Aorta (tissue), 5 donors: ENCODE results near the gene RNU1-2. TPM values are rescaled to one million over a fixed set of nuclear protein-coding genes. Genes with fewer than 3 reads are reported as not detected.

Source experiments
- ATAC-seq: fragments of 200-7000 bp; cut with Tn5 transposase; one replicate; pipeline ENCODE4 v1.9.1; 2022; ENCODE audit warnings: moderate library complexity; ENCODE audit not compliant: low FRiP score
- DNase-seq, 2 donors: peaks; one replicate each; pipeline ENCODE4 v3.0.0-alpha.2; 2020
- H3K27ac ChIP-seq, 2 donors: one replicate each; pipeline ENCODE4 v1.5.1; 2013; ENCODE audit warnings: low read length in 2 of 2, mild to moderate bottlenecking in 2 of 2, moderate library complexity in 2 of 2, control low read depth in 1 of 2, inconsistent platforms in 1 of 2, low read depth in 1 of 2
- H3K27me3 ChIP-seq, 2 donors: one replicate each; pipeline ENCODE4 v1.6.1; 2013; ENCODE audit warnings: control low read depth in 1 of 2, low read length in 1 of 2, mild to moderate bottlenecking in 1 of 2, moderate library complexity in 1 of 2; ENCODE audit not compliant: insufficient read depth in 2 of 2, control insufficient read depth in 1 of 2
- H3K36me3 ChIP-seq, 2 donors: one replicate each; pipeline ENCODE4 v1.6.1; 2013; ENCODE audit warnings: control low read depth in 1 of 2, low read length in 1 of 2, mild to moderate bottlenecking in 1 of 2; ENCODE audit not compliant: insufficient read depth in 2 of 2, control insufficient read depth in 1 of 2
- H3K4me1 ChIP-seq, 2 donors: one replicate each; pipeline ENCODE4 v1.6.1; 2013; ENCODE audit warnings: low read length in 2 of 2, control low read depth in 1 of 2, mild to moderate bottlenecking in 1 of 2, moderate library complexity in 1 of 2; ENCODE audit not compliant: insufficient read depth in 2 of 2, control insufficient read depth in 1 of 2
- H3K4me3 ChIP-seq, 2 donors: one replicate each; pipeline ENCODE4 v1.5.1; 2013; ENCODE audit warnings: low read length in 2 of 2, control low read depth in 1 of 2, mild to moderate bottlenecking in 1 of 2
- H3K9me3 ChIP-seq: one replicate; pipeline ENCODE4 v1.6.1; 2013; ENCODE audit warnings: mild to moderate bottlenecking, low read length; ENCODE audit not compliant: control insufficient read depth
- WGBS, 2 donors: extraction: QIAGEN DNeasy Blood & Tissue Kit; methylation state at CpG; one replicate each; pipeline ENCODE4 v1.1.7; 2013; 5-methylcytosine and 5-hydroxymethylcytosine counted together
- intact Hi-C, 2 donors: fragments of 100-400 bp; cut with DNase I; formaldehyde crosslinking; loops; one replicate each; pipeline versions ENCODE4 v1.14.2 to v1.15.0; 2022
- polyA plus RNA-seq, 2 donors: library from polyadenylated mRNA; stranded (reverse); fragments of 200-250 nt; gene quantifications; one replicate each; pipeline ENCODE4 v1.2.3, GENCODE V29; 2013
- total RNA-seq, 2 donors: library from RNA; stranded (reverse); fragmentation: NEBNext Ultra II Directional; extraction: Animal tissue kit (Norgen Biotek cat#: 25700); gene quantifications; one replicate each; pipeline ENCODE4 v1.2.1, GENCODE V29; 2021
- donor health status: healthy with polysubstance abuse.
- donor health status: Bipolar disorder and iron deficiency.
- donor health status: DM: no; HTN: no; CAD: no.
- donor health status: DM: no; HTN: no; CAD: no.
- donor health status: DM: yes; HTN: yes; CAD: no.

RNU1-2 gene
- total and polyA plus RNA-seq, 4 donors, result 7,231 to 8,154 TPM; not detected in 2

DNA sequence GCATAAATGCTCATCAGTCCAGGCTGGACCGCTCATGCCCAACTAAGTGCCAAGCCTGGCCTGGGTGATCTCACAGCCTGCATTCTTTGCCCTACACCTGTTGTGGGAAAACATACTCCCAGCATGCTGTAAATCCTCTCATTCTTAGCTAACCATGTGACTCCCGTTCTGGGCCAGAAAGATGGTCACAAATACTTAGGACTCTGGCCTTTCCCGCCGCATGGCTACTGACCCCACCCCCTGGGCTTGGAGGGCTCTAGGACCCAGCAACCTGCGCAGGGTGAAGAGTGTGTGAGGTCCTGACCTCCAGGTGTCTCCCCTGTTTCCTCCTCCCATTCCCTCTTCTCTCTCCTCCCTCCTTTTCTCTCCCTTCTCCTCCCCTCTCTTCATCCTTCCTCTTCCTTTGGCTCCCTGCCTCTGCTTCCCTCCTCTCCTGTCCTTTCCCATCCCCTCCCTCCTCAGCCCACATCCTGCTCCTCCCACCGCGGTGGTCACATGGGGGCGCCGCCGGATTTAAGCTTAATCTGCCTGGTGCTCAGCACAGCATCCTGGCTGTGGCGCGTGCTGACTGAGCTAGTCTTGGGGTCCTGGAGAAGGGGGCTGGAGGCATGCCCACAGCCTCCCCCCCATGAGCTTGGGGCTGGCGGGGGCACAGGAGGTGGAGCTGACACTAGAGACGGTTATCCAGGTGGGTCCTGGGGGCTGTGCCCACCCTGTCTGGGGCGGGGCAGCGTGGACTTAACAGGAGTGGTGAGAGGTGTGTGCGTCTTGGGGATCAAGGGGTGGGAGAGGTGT, 25.8 kb downstream of the RNU1-2 start, which contains the start of gene CROCC:
Gene CROCC, plus strand, starts transcription at position 541 of the 795 bp plus-strand sequence. Its CDS starts 88 bp downstream, at position 629.
- intact Hi-C loops, result loop anchor here (2.0 to 10.0 kb wide), 2 partner anchors 37 to 307 kb away; partner anchors contain the start of gene NBPF1 (in 1 of the 2)
- no peaks in the 10 kb centered on the region for H3K4me1 ChIP-seq
- H3K9me3 ChIP-seq, result no peaks in the 10 kb centered on the region
- H3K4me3 ChIP-seq, result no peak within 1 kb of the TSS
- 20 to 40% methylated on average over 17 of the region's 17 CpGs for WGBS, 2 donors
- peak; percentile 45 to 78 for DNase-seq
- no peaks in the 10 kb centered on the region for H3K27me3 ChIP-seq
- H3K36me3 ChIP-seq, result no peaks in the 10 kb centered on the region
- no peak within 1 kb of the TSS for H3K27ac ChIP-seq
- no peak for ATAC-seq

DNA sequence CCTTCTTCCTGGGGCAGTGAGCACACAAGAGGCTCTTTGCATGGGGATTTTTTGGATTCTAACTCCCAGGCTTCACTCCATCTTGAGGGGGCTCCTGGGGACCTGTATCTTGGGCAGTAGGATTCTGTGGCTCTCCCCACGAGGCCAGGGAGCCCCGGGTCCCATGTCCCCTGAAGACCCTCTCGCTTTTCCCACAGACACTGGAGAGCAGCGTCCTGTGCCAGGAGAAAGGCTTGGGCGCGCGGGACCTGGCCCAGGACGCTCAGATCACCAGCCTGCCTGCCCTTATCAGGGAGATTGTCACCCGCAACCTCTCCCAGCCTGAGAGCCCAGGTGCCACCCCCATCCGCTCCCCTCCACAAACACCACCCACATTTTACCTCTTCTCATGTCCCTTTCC, 26.7 kb downstream of the RNU1-2 start:
- DNase-seq (peak; percentile 11 to 68), ATAC-seq (no peak)
- Histone ChIP-seq H3K9me3 (no peaks in the 10 kb centered on the region), H3K4me1 (no peaks in the 10 kb centered on the region), H3K4me3 (no peak overlapping the region), H3K27ac (no peak overlapping the region), H3K27me3 (no peaks in the 10 kb centered on the region), H3K36me3 (no peaks in the 10 kb centered on the region)
- 91 to 93% methylated on average over 10 of the region's 10 CpGs for WGBS, 2 donors
- intact Hi-C loops, result loop anchor here in 1 of 2 donors (10.0 kb wide), 1 partner anchor 308 kb away; the partner anchor contains the start of gene NBPF1

DNA sequence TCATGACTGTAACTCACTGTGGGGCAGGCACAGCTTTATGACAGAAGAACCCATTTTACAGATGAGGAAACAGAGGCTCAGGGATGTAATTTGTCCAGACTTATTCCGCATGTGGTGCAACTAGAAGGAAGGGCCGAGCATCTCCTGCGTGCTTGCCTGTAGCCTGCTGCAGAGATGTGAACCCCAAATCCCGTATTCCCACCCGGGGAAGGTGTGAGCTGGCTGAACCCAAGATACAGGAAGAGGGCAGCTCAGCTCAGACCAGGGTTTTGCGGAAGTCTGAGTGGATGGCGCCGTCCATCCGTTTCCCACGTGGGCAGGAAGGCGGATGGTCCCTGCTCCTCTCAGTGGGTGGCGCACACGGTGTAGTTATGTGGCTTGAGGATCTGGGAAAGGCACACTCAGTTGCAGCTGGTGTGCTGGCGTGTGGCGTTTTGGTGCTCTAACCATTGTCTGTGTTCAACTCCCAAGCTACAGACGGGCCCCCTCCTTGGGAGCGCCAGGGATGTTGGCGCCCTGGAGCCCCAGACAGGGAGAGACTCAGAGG, 27.2 kb downstream of the RNU1-2 start:
- ATAC-seq (no peak), DNase-seq (peak; percentile 31 to 58)
- Histone ChIP-seq H3K36me3 (no peaks in the 10 kb centered on the region), H3K27ac (no peak overlapping the region), H3K4me1 (no peaks in the 10 kb centered on the region), H3K4me3 (no peak overlapping the region), H3K27me3 (no peaks in the 10 kb centered on the region), H3K9me3 (no peaks in the 10 kb centered on the region)
- WGBS, 2 donors, result 80 to 92% methylated on average over 18 of the region's 18 CpGs
- intact Hi-C loops, result loop anchor here in 1 of 2 donors (10.0 kb wide), 1 partner anchor 308 kb away; the partner anchor contains the start of gene NBPF1

DNA sequence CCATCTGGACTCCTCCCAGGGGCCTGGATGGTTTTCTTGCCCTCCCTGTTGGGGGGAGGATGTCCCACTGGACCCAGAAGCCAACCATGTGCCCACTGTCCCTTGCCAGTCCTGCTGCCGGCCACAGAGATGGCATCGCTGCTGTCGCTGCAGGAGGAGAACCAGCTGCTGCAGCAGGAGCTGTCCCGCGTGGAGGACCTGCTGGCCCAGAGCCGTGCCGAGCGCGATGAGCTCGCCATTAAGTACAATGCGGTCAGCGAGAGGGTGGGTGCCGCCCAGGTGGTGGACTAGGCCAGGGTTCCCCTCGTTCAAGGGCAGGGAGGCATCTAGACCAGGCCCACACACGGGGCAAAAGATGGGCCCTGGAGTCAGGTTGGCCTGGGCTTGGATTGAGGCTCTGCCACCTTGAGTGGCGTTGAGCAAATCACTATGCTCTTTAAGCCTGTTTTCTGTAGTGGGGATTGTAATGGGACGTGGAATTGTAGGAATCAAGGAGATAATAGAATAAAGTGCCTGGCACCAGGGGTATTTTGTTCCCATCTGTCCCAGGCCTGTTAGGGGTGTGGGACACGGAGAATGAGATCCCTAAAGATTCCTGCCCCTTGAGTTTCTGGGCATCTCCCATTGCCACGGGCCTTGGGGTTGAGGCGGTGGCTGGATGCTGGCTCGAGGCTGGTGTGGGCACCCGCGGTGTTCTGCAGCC, 28.6 kb downstream of the RNU1-2 start:
- no peaks in the 10 kb centered on the region for H3K4me1 ChIP-seq
- H3K27ac ChIP-seq, result no peak overlapping the region
- no peaks in the 10 kb centered on the region for H3K27me3 ChIP-seq
- intact Hi-C loops, result loop anchor here in 1 of 2 donors (10.0 kb wide), 1 partner anchor 310 kb away; the partner anchor contains the start of gene NBPF1
- H3K9me3 ChIP-seq, result no peaks in the 10 kb centered on the region
- H3K4me3 ChIP-seq, result no peak overlapping the region
- ATAC-seq (no peak), DNase-seq (peak; percentile 29 to 75)
- 88 to 90% methylated on average over 23 of the region's 23 CpGs for whole genome bisulfite sequencing, 2 donors
- no peaks in the 10 kb centered on the region for H3K36me3 ChIP-seq

DNA sequence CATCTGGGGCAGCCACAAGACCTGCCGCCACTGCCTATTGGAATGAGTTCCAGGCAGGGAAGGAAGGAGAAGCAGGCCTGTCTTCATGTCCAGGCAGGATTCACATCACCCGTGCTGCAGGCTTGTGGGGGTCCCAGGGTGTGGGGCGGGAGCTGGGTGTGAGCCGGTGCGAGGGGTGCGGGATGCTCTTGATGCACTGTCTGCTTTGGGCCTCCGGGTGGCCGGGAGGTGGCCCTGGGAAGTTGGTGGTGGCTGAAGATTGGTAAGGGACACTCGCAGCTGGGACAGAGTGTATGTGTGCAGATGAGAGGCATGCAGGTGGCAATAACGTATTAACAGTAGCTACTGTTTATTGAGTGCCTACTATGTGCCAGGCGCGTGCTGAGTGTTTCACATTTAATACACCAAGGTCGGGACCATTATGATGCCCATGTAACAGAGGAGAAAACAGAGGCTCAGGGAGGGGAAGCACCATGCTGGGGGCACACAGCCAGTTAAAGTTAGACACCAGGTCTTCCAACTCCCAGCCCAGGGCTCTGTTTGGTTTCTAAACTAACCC, 29.2 kb downstream of the RNU1-2 start:
- Histone ChIP-seq H3K36me3 (no peaks in the 10 kb centered on the region), H3K27me3 (no peaks in the 10 kb centered on the region), H3K4me1 (no peaks in the 10 kb centered on the region), H3K4me3 (no peak overlapping the region), H3K27ac (no peak overlapping the region), H3K9me3 (no peaks in the 10 kb centered on the region)
- ATAC-seq (no peak), DNase-seq (peak; percentile 38 to 72)
- WGBS, 2 donors, result 91 to 92% methylated on average over 13 of the region's 13 CpGs
- intact Hi-C loops, result loop anchor here in 1 of 2 donors (10.0 kb wide), 1 partner anchor 310 kb away; the partner anchor contains the start of gene NBPF1

DNA sequence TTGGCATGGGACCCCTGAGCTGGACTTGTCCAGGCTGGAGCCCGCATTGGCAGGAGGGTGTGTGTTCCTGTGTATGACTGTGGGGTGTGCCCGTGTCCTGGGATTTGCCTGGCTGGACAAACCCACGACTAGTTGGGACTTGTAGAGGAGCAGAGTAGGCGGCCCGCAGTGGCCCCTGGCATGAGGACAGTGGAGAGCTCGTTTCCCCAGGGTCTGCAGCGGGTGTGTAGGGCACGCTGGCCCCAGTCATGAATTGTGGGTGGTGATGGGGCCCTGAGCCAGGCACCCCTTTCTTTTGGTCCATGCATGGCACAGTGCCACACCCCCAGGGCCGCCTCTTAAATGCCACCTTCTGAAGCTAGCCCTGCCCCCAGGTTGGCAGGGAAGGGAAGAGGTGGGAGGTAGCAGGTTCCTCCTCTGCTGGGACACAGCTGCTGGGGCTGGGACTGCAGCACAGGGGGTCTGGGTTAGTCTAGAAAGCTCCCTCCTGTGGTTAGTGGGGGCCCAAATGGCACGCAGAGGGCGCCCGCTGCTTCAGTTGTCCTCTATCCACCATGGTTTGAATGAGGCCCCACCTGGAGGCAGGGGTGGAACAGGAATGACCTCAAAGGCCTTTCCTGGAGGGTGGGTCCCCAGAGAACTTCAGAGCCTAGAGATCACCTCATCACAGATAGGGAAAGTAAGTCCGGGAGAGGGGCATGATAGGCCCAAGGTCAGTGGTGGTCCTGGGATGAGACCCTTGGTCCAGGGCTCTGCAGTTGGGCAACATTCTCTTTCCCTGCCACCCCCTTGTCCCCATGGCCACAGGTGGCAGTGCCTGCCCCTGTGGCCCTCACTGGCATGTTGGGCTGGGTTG, 30.1 kb downstream of the RNU1-2 start:
- intact Hi-C loops, result loop anchor here in 1 of 2 donors (10.0 kb wide), 1 partner anchor 311 kb away; the partner anchor contains the start of gene NBPF1
- H3K9me3 ChIP-seq, result no peaks in the 10 kb centered on the region
- H3K4me3 ChIP-seq, result no peak overlapping the region
- H3K36me3 ChIP-seq, result no peaks in the 10 kb centered on the region
- ATAC-seq (no peak), DNase-seq (peak; percentile 43 to 76)
- H3K27ac ChIP-seq, result no peak overlapping the region
- no peaks in the 10 kb centered on the region for H3K27me3 ChIP-seq
- no peaks in the 10 kb centered on the region for H3K4me1 ChIP-seq
- WGBS, 2 donors, result 85 to 89% methylated on average over 13 of the region's 13 CpGs

DNA sequence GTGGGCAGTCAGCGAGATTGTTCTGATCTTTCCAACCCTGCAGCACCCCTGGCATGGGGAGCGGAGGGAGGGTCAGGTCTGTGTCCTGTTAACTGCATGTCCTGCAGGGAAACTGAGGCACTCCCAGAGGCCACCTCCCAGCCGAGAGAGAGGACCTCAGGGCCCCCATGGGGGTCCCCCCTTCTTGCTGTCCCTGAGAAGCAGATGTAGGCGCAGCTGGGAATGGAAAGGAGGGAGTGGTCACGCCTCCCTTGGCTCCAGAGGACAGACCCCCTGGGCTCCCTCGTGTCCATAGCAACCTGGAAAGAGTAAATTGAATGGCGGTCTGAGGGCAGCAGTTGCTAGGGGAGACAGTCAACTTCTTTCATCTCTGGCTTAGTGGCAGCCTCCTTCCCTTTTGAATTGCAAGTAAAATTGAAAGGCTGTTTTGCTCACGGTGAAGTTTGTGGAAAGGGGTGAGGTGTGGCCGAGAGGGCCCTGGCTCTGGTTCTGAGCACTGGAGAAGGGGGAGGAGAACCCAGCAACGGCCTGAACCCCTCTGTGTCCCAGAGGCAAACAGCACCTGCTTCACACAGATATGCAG, 30.8 kb downstream of the RNU1-2 start:
- ATAC-seq (no peak), DNase-seq (peak; percentile 26 to 59)
- intact Hi-C loops, result loop anchor here in 1 of 2 donors (10.0 kb wide), 1 partner anchor 312 kb away; the partner anchor contains the start of gene NBPF1
- no peaks in the 10 kb centered on the region for H3K9me3 ChIP-seq
- peaks cover 0 to 2% of the 10 kb centered on the region in 2 donors for H3K36me3 ChIP-seq
- no peaks in the 10 kb centered on the region for H3K4me1 ChIP-seq
- H3K27me3 ChIP-seq, result no peaks in the 10 kb centered on the region
- no peak overlapping the region for H3K4me3 ChIP-seq
- 73 to 76% methylated on average over 10 of the region's 10 CpGs for WGBS, 2 donors
- no peak overlapping the region for H3K27ac ChIP-seq
